ENCODE results near the gene SAMD11. TPM values are rescaled to one million over a fixed set of nuclear protein-coding genes. Genes with fewer than 3 reads are reported as not detected.

The SAMD11 gene
- total and polyA plus RNA-seq, 2 of the 13 experiments (the other 11 are each of a cell fraction or from before 2014, with no cell fraction given) = 0.11 TPM; not detected in 1

DNA sequence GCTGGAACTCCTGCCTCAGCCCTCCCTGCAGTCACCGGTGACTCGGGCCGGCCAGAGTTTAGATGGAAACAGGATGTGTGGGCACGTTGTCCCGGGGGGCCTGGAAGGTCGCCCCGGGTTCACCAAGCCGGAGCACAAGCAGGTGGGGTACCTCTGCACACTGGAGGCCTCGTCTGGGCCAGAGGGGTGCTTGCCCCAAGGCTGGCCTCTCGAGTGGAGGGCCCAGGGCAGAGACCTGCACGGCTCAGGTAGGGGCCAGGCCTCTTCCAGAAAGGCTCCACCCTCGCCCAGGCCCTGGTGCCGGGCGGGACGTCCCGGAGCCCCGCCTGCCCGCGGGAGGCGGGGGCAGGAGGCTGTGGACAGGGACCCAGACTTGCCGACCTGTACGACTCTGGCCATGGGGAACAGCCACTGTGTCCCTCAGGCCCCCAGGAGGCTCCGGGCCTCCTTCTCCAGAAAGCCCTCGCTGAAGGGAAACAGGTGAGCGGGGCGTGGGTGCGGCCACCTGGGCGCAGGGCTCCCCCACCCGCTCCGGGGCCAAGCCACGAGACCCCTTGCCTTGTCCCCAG lies 42.5 kb downstream of the SAMD11 start, which contains the start of gene PLEKHN1 (continued):
- peak; percentile 8; the same call in 1 of the 2 replicates for TF ChIP-seq MED1 (CRISPR knock-in tag; IDR thresholded peaks at IDR 0.05)
- TF ChIP-seq MLLT10 (CRISPR knock-in tag; IDR thresholded peaks at IDR 0.05) = no peak
- TF ChIP-seq, protein P1, sequence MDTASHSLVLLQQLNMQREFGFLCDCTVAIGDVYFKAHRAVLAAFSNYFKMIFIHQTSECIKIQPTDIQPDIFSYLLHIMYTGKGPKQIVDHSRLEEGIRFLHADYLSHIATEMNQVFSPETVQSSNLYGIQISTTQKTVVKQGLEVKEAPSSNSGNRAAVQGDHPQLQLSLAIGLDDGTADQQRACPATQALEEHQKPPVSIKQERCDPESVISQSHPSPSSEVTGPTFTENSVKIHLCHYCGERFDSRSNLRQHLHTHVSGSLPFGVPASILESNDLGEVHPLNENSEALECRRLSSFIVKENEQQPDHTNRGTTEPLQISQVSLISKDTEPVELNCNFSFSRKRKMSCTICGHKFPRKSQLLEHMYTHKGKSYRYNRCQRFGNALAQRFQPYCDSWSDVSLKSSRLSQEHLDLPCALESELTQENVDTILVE (CRISPR knock-in tag; IDR thresholded peaks at IDR 0.05) = no peak
- peak; percentile 52; the same call in 1 of the 2 replicates for TF ChIP-seq ZFP91 (CRISPR knock-in tag; IDR thresholded peaks at IDR 0.05; ENCODE audit: borderline replicate concordance)
- TF ChIP-seq ASH2L (IDR thresholded peaks at IDR 0.05; ENCODE audit: insufficient read length, low read depth, low read length) = no peak
- no peak for TF ChIP-seq ZNF850 (CRISPR knock-in tag; conservative IDR thresholded peaks at IDR 0.05)
- no peak for TF ChIP-seq CEBPG (CRISPR knock-in tag; IDR thresholded peaks at IDR 0.05)
- no peak for TF ChIP-seq PAWR (CRISPR knock-in tag; IDR thresholded peaks at IDR 0.05; ENCODE audit: borderline replicate concordance)
- TF ChIP-seq NKX3-1 (CRISPR knock-in tag; IDR thresholded peaks at IDR 0.05) = 0 out of 2 replicates have a peak, but pooled peaks have one; percentile 11
- no peak for TF ChIP-seq EEA1 (CRISPR knock-in tag; IDR thresholded peaks at IDR 0.05; ENCODE audit: borderline replicate concordance)
- no peak for TF ChIP-seq ZNF720 (CRISPR knock-in tag; IDR thresholded peaks at IDR 0.05)
- no peak for TF ChIP-seq TCF12 (IDR thresholded peaks at IDR 0.05)
- no peak for TF ChIP-seq TCF12 (CRISPR knock-in tag; IDR thresholded peaks at IDR 0.05)
- TF ChIP-seq ZNF367 (CRISPR knock-in tag; IDR thresholded peaks at IDR 0.05; ENCODE audit: borderline replicate concordance) = no peak
- 0 out of 2 replicates have a peak, but pooled peaks have one; percentile 11 for TF ChIP-seq ZFP36L1 (CRISPR knock-in tag; IDR thresholded peaks at IDR 0.05)
- TF ChIP-seq ETV5 (CRISPR knock-in tag; IDR thresholded peaks at IDR 0.05; ENCODE audit: borderline replicate concordance) = peak; percentile 53; the same call in 1 of the 2 replicates
- peak; percentile 70 for TF ChIP-seq RBFOX2 (IDR thresholded peaks at IDR 0.05; ENCODE audit: low read depth, low read length)
- 0 out of 2 replicates have a peak, but pooled peaks have one; percentile 75 for TF ChIP-seq DNMT3B (CRISPR knock-in tag; conservative IDR thresholded peaks at IDR 0.05)
- no peak; the same call in 1 of the 2 replicates for TF ChIP-seq AKAP8 (CRISPR knock-in tag; IDR thresholded peaks at IDR 0.05)
- no peak for TF ChIP-seq ZNF180 (CRISPR knock-in tag; IDR thresholded peaks at IDR 0.05; ENCODE audit: borderline replicate concordance, low read depth)
- TF ChIP-seq, protein P2, sequence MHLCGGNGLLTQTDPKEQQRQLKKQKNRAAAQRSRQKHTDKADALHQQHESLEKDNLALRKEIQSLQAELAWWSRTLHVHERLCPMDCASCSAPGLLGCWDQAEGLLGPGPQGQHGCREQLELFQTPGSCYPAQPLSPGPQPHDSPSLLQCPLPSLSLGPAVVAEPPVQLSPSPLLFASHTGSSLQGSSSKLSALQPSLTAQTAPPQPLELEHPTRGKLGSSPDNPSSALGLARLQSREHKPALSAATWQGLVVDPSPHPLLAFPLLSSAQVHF (CRISPR knock-in tag; IDR thresholded peaks at IDR 0.05) = no peak
- no peak; the same call in 1 of the 2 replicates for TF ChIP-seq ARNT2 (CRISPR knock-in tag; IDR thresholded peaks at IDR 0.05; ENCODE audit: low read depth)
- TF ChIP-seq, protein P3, sequence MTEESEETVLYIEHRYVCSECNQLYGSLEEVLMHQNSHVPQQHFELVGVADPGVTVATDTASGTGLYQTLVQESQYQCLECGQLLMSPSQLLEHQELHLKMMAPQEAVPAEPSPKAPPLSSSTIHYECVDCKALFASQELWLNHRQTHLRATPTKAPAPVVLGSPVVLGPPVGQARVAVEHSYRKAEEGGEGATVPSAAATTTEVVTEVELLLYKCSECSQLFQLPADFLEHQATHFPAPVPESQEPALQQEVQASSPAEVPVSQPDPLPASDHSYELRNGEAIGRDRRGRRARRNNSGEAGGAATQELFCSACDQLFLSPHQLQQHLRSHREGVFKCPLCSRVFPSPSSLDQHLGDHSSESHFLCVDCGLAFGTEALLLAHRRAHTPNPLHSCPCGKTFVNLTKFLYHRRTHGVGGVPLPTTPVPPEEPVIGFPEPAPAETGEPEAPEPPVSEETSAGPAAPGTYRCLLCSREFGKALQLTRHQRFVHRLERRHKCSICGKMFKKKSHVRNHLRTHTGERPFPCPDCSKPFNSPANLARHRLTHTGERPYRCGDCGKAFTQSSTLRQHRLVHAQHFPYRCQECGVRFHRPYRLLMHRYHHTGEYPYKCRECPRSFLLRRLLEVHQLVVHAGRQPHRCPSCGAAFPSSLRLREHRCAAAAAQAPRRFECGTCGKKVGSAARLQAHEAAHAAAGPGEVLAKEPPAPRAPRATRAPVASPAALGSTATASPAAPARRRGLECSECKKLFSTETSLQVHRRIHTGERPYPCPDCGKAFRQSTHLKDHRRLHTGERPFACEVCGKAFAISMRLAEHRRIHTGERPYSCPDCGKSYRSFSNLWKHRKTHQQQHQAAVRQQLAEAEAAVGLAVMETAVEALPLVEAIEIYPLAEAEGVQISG (CRISPR knock-in tag; IDR thresholded peaks at IDR 0.05) = no peak
- peak; percentile 29; the same call in 1 of the 2 replicates for TF ChIP-seq ZNF253 (CRISPR knock-in tag; IDR thresholded peaks at IDR 0.05; ENCODE audit: borderline replicate concordance)
- TF ChIP-seq SPEN (CRISPR knock-in tag; IDR thresholded peaks at IDR 0.05; ENCODE audit: low read depth) = no peak
- TF ChIP-seq NFIC (IDR thresholded peaks at IDR 0.05; ENCODE audit: low read length) = no peak

Measured in HepG2 (cell line).